H9 (cell line): Measurements from ENCODE around the gene MUS81. TPM values are rescaled to one million over a fixed set of nuclear protein-coding genes. Genes with fewer than 3 reads are reported as not detected.

Experiments
- DNase-seq: peaks from one replicate; pipeline ENCODE4 v3.0.0-alpha.2; 2017
- H2AFZ ChIP-seq: one replicate; pipeline ENCODE4 v1.6.1; 2013; ENCODE audit warnings: mild to moderate bottlenecking, low read length, control low read depth, moderate library complexity
- H2AK5ac ChIP-seq: 2 replicates; pipeline ENCODE4 v1.6.1; 2013; ENCODE audit warnings: low read length, control low read depth, mixed read lengths; ENCODE audit not compliant: insufficient read length
- H2BK120ac ChIP-seq: one replicate; pipeline ENCODE4 v1.6.1; 2013; ENCODE audit warnings: low read depth, mild to moderate bottlenecking, low read length, control low read depth, inconsistent platforms; ENCODE audit not compliant: poor library complexity, severe bottlenecking
- H2BK12ac ChIP-seq: 2 replicates; pipeline ENCODE4 v1.6.1; 2013; ENCODE audit warnings: low read length, control low read depth, mixed read lengths, low read depth; ENCODE audit not compliant: insufficient read length
- H2BK15ac ChIP-seq: 2 replicates; pipeline ENCODE4 v1.6.1; 2013; ENCODE audit warnings: low read depth, low read length, control low read depth
- H2BK20ac ChIP-seq: one replicate; pipeline ENCODE4 v1.6.1; 2013; ENCODE audit warnings: low read depth, mild to moderate bottlenecking, low read length, control low read depth, inconsistent platforms; ENCODE audit not compliant: poor library complexity, severe bottlenecking
- H2BK5ac ChIP-seq: 2 replicates; pipeline ENCODE4 v1.6.1; 2013; ENCODE audit warnings: low read length, control low read depth, mixed read lengths; ENCODE audit not compliant: insufficient read length
- H3K14ac ChIP-seq: 2 replicates; pipeline ENCODE4 v1.6.1; 2013; ENCODE audit warnings: low read length, control low read depth; ENCODE audit not compliant: insufficient read depth
- H3K18ac ChIP-seq: 2 replicates; pipeline ENCODE4 v1.6.1; 2013; ENCODE audit warnings: low read depth, mild to moderate bottlenecking, mixed read lengths, low read length, control low read depth; ENCODE audit not compliant: insufficient read length
- H3K23ac ChIP-seq: 2 replicates; pipeline ENCODE4 v1.6.1; 2013; ENCODE audit warnings: low read length, control low read depth, mixed read lengths, low read depth; ENCODE audit not compliant: insufficient read length
- H3K23me2 ChIP-seq: 2 replicates; pipeline ENCODE4 v1.6.1; 2013; ENCODE audit warnings: low read depth, mild to moderate bottlenecking, mixed read lengths, low read length, control low read depth; ENCODE audit not compliant: insufficient read length, poor library complexity, severe bottlenecking
- H3K27ac ChIP-seq: 2 replicates; pipeline ENCODE4 v1.5.1; 2013; ENCODE audit warnings: low read length, control low read depth, mixed read lengths, low read depth; ENCODE audit not compliant: insufficient read length
- H3K27me3 ChIP-seq: 2 replicates; pipeline ENCODE4 v1.6.1; 2013; ENCODE audit warnings: low read length, control low read depth, inconsistent platforms; ENCODE audit not compliant: insufficient read depth
- H3K4ac ChIP-seq: 2 replicates; pipeline ENCODE4 v1.6.1; 2013; ENCODE audit warnings: low read depth, mild to moderate bottlenecking, control low read depth, inconsistent platforms, low read length, moderate library complexity
- H3K4me1 ChIP-seq: 2 replicates; pipeline ENCODE4 v1.6.1; 2013; ENCODE audit warnings: low read length, control low read depth, inconsistent platforms; ENCODE audit not compliant: insufficient read depth
- H3K4me2 ChIP-seq: 2 replicates; pipeline ENCODE4 v1.6.1; 2013; ENCODE audit warnings: low read length, control low read depth, mixed read lengths; ENCODE audit not compliant: insufficient read length, insufficient read depth
- H3K56ac ChIP-seq: 2 replicates; pipeline ENCODE4 v1.6.1; 2013; ENCODE audit warnings: low read depth, mild to moderate bottlenecking, mixed read lengths, low read length, control low read depth; ENCODE audit not compliant: insufficient read length
- H3K79me1 ChIP-seq: 2 replicates; pipeline ENCODE4 v1.6.1; 2013; ENCODE audit warnings: low read depth, mild to moderate bottlenecking, moderate library complexity, low read length, control low read depth, inconsistent platforms; ENCODE audit not compliant: insufficient read depth, poor library complexity, severe bottlenecking
- H3K79me2 ChIP-seq: 2 replicates; pipeline ENCODE4 v1.6.1; 2013; ENCODE audit warnings: low read length, control low read depth, inconsistent platforms; ENCODE audit not compliant: insufficient read depth
- H3K9ac ChIP-seq: 2 replicates; pipeline ENCODE4 v1.6.1; 2013; ENCODE audit warnings: low read length, control low read depth, mixed read lengths; ENCODE audit not compliant: insufficient read length; ENCODE audit errors: extremely low read depth
- H3K9me3 ChIP-seq: one replicate; pipeline ENCODE4 v1.6.1; 2013; ENCODE audit warnings: low read depth, low read length, inconsistent platforms; ENCODE audit not compliant: control insufficient read depth
- H3T11ph ChIP-seq: one replicate; pipeline ENCODE4 v1.6.1; 2013; ENCODE audit warnings: mild to moderate bottlenecking, low read length, control low read depth, inconsistent platforms
- H4K20me1 ChIP-seq: one replicate; pipeline ENCODE4 v1.6.1; 2013; ENCODE audit not compliant: control insufficient read depth, insufficient read length, insufficient read depth
- H4K5ac ChIP-seq: 2 replicates; pipeline ENCODE4 v1.6.1; 2013; ENCODE audit warnings: low read depth, mild to moderate bottlenecking, mixed read lengths, low read length, control low read depth; ENCODE audit not compliant: insufficient read length
- H4K8ac ChIP-seq: replicated peaks from 2 replicates; pipeline ENCODE4 v1.6.1; 2013; ENCODE audit warnings: low read length, control low read depth, mixed read lengths, low read depth; ENCODE audit not compliant: insufficient read length
- H4K91ac ChIP-seq: 2 replicates; pipeline ENCODE4 v1.6.1; 2013; ENCODE audit warnings: low read depth, mild to moderate bottlenecking, moderate library complexity, mixed read lengths, low read length, control low read depth; ENCODE audit not compliant: insufficient read length
- H3K27ac Mint-ChIP-seq, 3 experiments: 2 replicates in 2 of 3; 3 replicates in 1 of 3; pipeline ENCODE4 v1.8.0; 2020 to 2021; ENCODE audit warnings: mixed read lengths in 3 of 3, mild to moderate bottlenecking in 1 of 3, moderate library complexity in 1 of 3
- H3K27me3 Mint-ChIP-seq: 2 replicates; pipeline ENCODE4 v1.8.0; 2021; ENCODE audit warnings: low read depth, mild to moderate bottlenecking, moderate library complexity, mixed read lengths
- H3K36me3 Mint-ChIP-seq, 3 experiments: 2 replicates in 2 of 3; 3 replicates in 1 of 3; pipeline ENCODE4 v1.8.0; 2020 to 2021; ENCODE audit warnings: low read depth in 3 of 3, mixed read lengths in 3 of 3; ENCODE audit not compliant: insufficient read depth in 1 of 3
- H3K4me1 Mint-ChIP-seq, 2 experiments: 2 replicates each; pipeline ENCODE4 v1.8.0; 2020; ENCODE audit warnings: mixed read lengths in 2 of 2
- H3K4me3 Mint-ChIP-seq, 2 experiments: 2 replicates in 1 of 2; 3 replicates in 1 of 2; pipeline ENCODE4 v1.8.0; 2020 to 2021; ENCODE audit warnings: mild to moderate bottlenecking in 2 of 2, mixed read lengths in 2 of 2, moderate library complexity in 1 of 2
- H3K9me3 Mint-ChIP-seq, 2 experiments: 2 replicates in 1 of 2; 3 replicates in 1 of 2; pipeline ENCODE4 v1.8.0; 2020; ENCODE audit warnings: mild to moderate bottlenecking in 2 of 2, mixed read lengths in 2 of 2, moderate library complexity in 1 of 2
- CTCF ChIP-seq: fragments of 200-600 bp; sonication (generic); conservative IDR thresholded peaks from 3 replicates; pipeline ENCODE4 v1.8.0; 2021; ENCODE audit warnings: antibody characterized with exemption, mild to moderate bottlenecking
- WGBS: extraction: QIAGEN DNeasy Blood & Tissue Kit; methylation state at CpG from one replicate; pipeline ENCODE4 v1.1.7; 2013; ENCODE audit warnings: missing lambda C conversion rate, low lambda C conversion rate, mixed read lengths; ENCODE audit not compliant: insufficient read length; ENCODE audit errors: extremely low coverage; 5-methylcytosine and 5-hydroxymethylcytosine counted together
- total RNA-seq: library from RNA; stranded (reverse); gene quantifications from 2 replicates; pipeline ENCODE4 v1.2.1, GENCODE V29; 2021

Gene MUS81
- total RNA-seq, 1 experiment from 2014 or later, result 49.2 TPM

GRCh38 chr11:65882120-65883057 is 22.2 kb downstream of the MUS81 start:
- H3K27ac Mint-ChIP-seq, result no peak overlapping the region
- no peak overlapping the region for H2BK15ac ChIP-seq
- no CpG with 5 or more reads among the region's 30 CpGs for WGBS

More at GRCh38 chr11:65882120-65883057, 22.2 kb downstream of the MUS81 start:
- no peak overlapping the region for H4K5ac ChIP-seq
- no peak overlapping the region for H3K23ac ChIP-seq
- H3K23me2 ChIP-seq, result no peaks in the 10 kb centered on the region
- H3K4me2 ChIP-seq, result no peak overlapping the region
- H3K18ac ChIP-seq, result no peak overlapping the region
- H3K56ac ChIP-seq, result no peak overlapping the region
- no peak for DNase-seq
- H3K14ac ChIP-seq, result no peak overlapping the region
- no peaks in the 10 kb centered on the region for H3K27me3 ChIP-seq
- H3K9me3 ChIP-seq, result no peaks in the 10 kb centered on the region
- no peak overlapping the region for H2BK120ac ChIP-seq
- H2AK5ac ChIP-seq, result no peak overlapping the region
- no peak for TF ChIP-seq CTCF
- H3K27ac ChIP-seq, result no peak overlapping the region
- no peak overlapping the region for H4K91ac ChIP-seq
- no peak overlapping the region for H2BK20ac ChIP-seq
- no peak overlapping the region for H3K4ac ChIP-seq
- no peak overlapping the region for H2BK12ac ChIP-seq
- H4K20me1 ChIP-seq, result no peaks in the 10 kb centered on the region
- no peaks in the 10 kb centered on the region for H3K79me1 ChIP-seq
- no peak overlapping the region for H2BK5ac ChIP-seq
- H3K4me1 Mint-ChIP-seq, result peaks cover 4 to 16% of the 10 kb centered on the region in 2 experiments
- H3K9ac ChIP-seq, result no peak overlapping the region
- peaks cover 7% of the 10 kb centered on the region for H3K27me3 Mint-ChIP-seq
- no peaks in the 10 kb centered on the region for H3K79me2 ChIP-seq
- H3K9me3 Mint-ChIP-seq, result no peaks in the 10 kb centered on the region; a peak in 1 of 5 replicates
- H4K8ac ChIP-seq, result no peak overlapping the region
- no peak overlapping the region for H3T11ph ChIP-seq
- H3K36me3 Mint-ChIP-seq, result peaks cover 35 to 56% (median 53%) of the 10 kb centered on the region in 3 experiments
- H2AFZ ChIP-seq, result no peak overlapping the region
- no peak overlapping the region for H3K4me3 Mint-ChIP-seq
- H3K4me1 ChIP-seq, result peaks cover under 1% of the 10 kb centered on the region; the same call in 1 of the 2 replicates
